B cell (primary cell): ENCODE results near the gene PLG. TPM values are rescaled to one million over a fixed set of nuclear protein-coding genes. Genes with fewer than 3 reads are reported as not detected.

Experiments
- ATAC-seq: fragments of 200-7000 bp; cut with Tn5 transposase; one replicate; pipeline ENCODE4 v1.10.0; 2021; ENCODE audit warnings: low read depth, mild to moderate bottlenecking, moderate number of reproducible peaks, moderate library complexity
- CTCF ChIA-PET: fragments of 350-600 bp; sonication (Branson Sonifier 250); formaldehyde crosslinking; loops from one replicate; lab custom pipeline; 2021; ENCODE audit warnings: antibody characterized with exemption, inconsistent platforms; lab: Charles Lee
- POLR2A ChIA-PET: fragments of 350-600 bp; sonication (Branson Sonifier 250); formaldehyde crosslinking; loops from one replicate; lab custom pipeline; 2021; ENCODE audit warnings: antibody characterized with exemption; lab: Charles Lee
- DNase-seq: peaks from one replicate; pipeline ENCODE4 v3.0.0; 2013
- H2AFZ ChIP-seq: 2 replicates; pipeline ENCODE4 v1.6.1; 2012; ENCODE audit warnings: mild to moderate bottlenecking, low read depth, low read length; ENCODE audit not compliant: insufficient read depth, poor library complexity, severe bottlenecking
- H3K27ac ChIP-seq, 2 donors: 1 replicate in 1 of 2; 2 replicates in 1 of 2; pipeline ENCODE4 v1.5.1; 2012 to 2013; ENCODE audit warnings: low read length in 2 of 2, mild to moderate bottlenecking in 2 of 2, moderate library complexity in 1 of 2
- H3K27me3 ChIP-seq, 4 experiments: fragments of 200-600 bp in 1 of 4; sonication (generic) in 1 of 4; replicated peaks in 1 of 4; 1 replicate in 2 of 4; 2 replicates in 2 of 4; pipeline versions ENCODE4 v1.6.1 to v1.7.0; 2013 to 2016; ENCODE audit warnings: low read length in 3 of 4, mild to moderate bottlenecking in 2 of 4, mixed read lengths in 1 of 4, moderate library complexity in 1 of 4; ENCODE audit not compliant: insufficient read depth in 4 of 4, control insufficient read depth in 3 of 4; ENCODE audit errors: control extremely low read depth in 1 of 4
- H3K36me3 ChIP-seq, 2 experiments: replicated peaks in 1 of 2; 1 replicate in 1 of 2; 2 replicates in 1 of 2; pipeline versions ENCODE4 v1.6.1 to v1.7.1; 2013; ENCODE audit warnings: low read length in 1 of 2; ENCODE audit not compliant: insufficient read depth in 2 of 2, control insufficient read depth in 1 of 2; ENCODE audit errors: control extremely low read depth in 1 of 2, extremely low read depth in 1 of 2
- H3K4me1 ChIP-seq, 2 donors: fragments of 200-600 bp in 1 of 2; sonication (generic) in 1 of 2; 1 replicate in 1 of 2; 2 replicates in 1 of 2; pipeline versions ENCODE4 v1.5.1 to v1.6.1; 2013 to 2017; ENCODE audit warnings: low read length in 2 of 2; ENCODE audit not compliant: control insufficient read depth in 2 of 2, insufficient read depth in 2 of 2
- H3K4me2 ChIP-seq: replicated peaks from 2 replicates; pipeline ENCODE3; 2012; ENCODE audit warnings: mild to moderate bottlenecking, low read depth, low read length; ENCODE audit not compliant: poor library complexity, severe bottlenecking
- H3K4me3 ChIP-seq, 5 experiments: fragments of 200-600 bp in 1 of 5; sonication (generic) in 1 of 5; 1 replicate in 3 of 5; 2 replicates in 2 of 5; pipeline versions ENCODE4 v1.5.1 to v1.7.0; 2011 to 2016; ENCODE audit warnings: low read length in 4 of 5, mild to moderate bottlenecking in 4 of 5, low read depth in 2 of 5, control low read depth in 1 of 5, moderate library complexity in 1 of 5; ENCODE audit not compliant: insufficient read depth in 1 of 5; ENCODE audit errors: control extremely low read depth in 1 of 5, extremely low read depth in 1 of 5
- H3K79me2 ChIP-seq: fragments of 200-600 bp; sonication (generic); one replicate; pipeline ENCODE4 v1.6.0; 2016; ENCODE audit warnings: low read length; ENCODE audit not compliant: control insufficient read depth, insufficient read depth
- H3K9ac ChIP-seq: fragments of 200-600 bp; sonication (generic); 2 replicates; pipeline ENCODE4 v1.6.1; 2017; ENCODE audit warnings: mild to moderate bottlenecking, low read length, moderate library complexity
- H3K9me3 ChIP-seq, 3 donors: one replicate each; pipeline versions ENCODE4 v1.6.1 to v1.7.1; 2013; ENCODE audit warnings: low read length in 2 of 3; ENCODE audit not compliant: control insufficient read depth in 2 of 3, insufficient read depth in 1 of 3; ENCODE audit errors: control extremely low read depth in 1 of 3
- H4K20me1 ChIP-seq: 2 replicates; pipeline ENCODE4 v1.6.0; 2012; ENCODE audit warnings: mild to moderate bottlenecking, low read length; ENCODE audit not compliant: insufficient read depth, control insufficient read depth, poor library complexity, severe bottlenecking
- H3K27ac Mint-ChIP-seq: one replicate; pipeline ENCODE4 v1.8.0; 2021; ENCODE audit warnings: mixed read lengths
- H3K27me3 Mint-ChIP-seq: one replicate; pipeline ENCODE4 v1.8.0; 2021; ENCODE audit warnings: mixed read lengths
- H3K4me1 Mint-ChIP-seq: one replicate; pipeline ENCODE4 v1.8.0; 2021; ENCODE audit warnings: mixed read lengths
- H3K4me3 Mint-ChIP-seq: one replicate; pipeline ENCODE4 v1.8.0; 2021; ENCODE audit warnings: mixed read lengths
- H3K9me3 Mint-ChIP-seq: one replicate; pipeline ENCODE4 v1.8.0; 2022; ENCODE audit warnings: mixed read lengths; ENCODE audit not compliant: insufficient read depth
- EZH2 ChIP-seq: IDR thresholded peaks from 2 replicates; pipeline ENCODE4 v1.6.1; 2012; ENCODE audit warnings: borderline replicate concordance, low read depth, mild to moderate bottlenecking, moderate library complexity, low read length; ENCODE audit not compliant: insufficient read depth, poor library complexity, severe bottlenecking
- WGBS: methylation state at CpG from one replicate; pipeline ENCODE4 v1.1.5; 2013; ENCODE audit warnings: missing lambda C conversion rate; ENCODE audit not compliant: insufficient coverage; 5-methylcytosine and 5-hydroxymethylcytosine counted together
- intact Hi-C: fragments of 100-400 bp; cut with micrococcal nuclease; formaldehyde crosslinking; loops from one replicate; pipeline ENCODE4 v1.10.0; 2022
- polyA plus RNA-seq: library from polyadenylated mRNA; depleted of rRNA; stranded (reverse); fragments of >200 nt; gene quantifications from 2 replicates; pipeline ENCODE4 v1.2.3, GENCODE V29; 2012
- total RNA-seq, 2 donors: library from RNA; stranded (reverse); fragments of 120-200 nt in 1 of 2; gene quantifications; 1 replicate in 1 of 2; 2 replicates in 1 of 2; pipeline versions ENCODE4 v1.2.3 to v1.2.4, GENCODE V29; 2013 to 2022
- TF ChIP-seq, protein P1 (sequence below): fragments of 200-600 bp; IDR thresholded peaks from one replicate; pipeline ENCODE4 v1.8.0; 2022; ENCODE audit warnings: antibody characterized with exemption, mild to moderate bottlenecking

PLG gene
- total and polyA plus RNA-seq, 2 donors (not counting 1 experiment from before 2014, with no cell fraction given), result 0.32 TPM; not detected in 1

DNA sequence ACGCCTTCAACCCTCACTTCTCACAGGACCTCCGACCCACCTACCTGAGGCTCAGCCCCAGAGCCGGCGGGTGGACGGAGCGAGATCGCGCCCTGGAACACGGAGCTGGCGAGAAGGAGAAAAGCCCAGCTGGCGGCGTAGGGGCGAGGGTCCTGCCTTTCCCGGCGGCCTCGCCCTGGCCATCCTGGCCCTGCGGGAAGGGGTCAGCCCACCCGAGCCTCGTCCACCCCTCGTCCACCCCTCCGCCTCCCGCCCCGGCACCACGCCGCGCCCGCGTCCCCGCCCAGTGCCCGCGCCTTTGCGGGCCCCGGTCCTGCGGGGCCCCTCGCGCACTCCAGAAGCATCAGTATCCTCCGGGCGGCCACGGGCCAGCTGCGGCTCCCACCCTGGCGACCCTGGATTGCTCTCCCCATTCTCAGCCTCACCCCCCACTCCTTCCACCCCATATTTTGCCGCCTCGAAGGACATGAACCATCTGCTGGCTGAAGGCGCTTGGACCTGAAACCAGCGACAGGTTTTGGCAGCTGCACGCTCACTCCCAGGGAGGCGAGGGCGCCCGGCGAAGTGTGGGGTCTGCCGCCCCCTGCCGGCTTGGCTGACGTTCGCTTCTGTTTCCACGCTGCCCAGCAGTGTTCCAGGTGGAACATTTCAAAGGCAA is 65.1 kb downstream of the PLG start:
- Histone ChIP-seq H4K20me1 (no peaks in the 10 kb centered on the region), H3K9ac (peak overlapping the region; percentile 45), H3K27ac (no peak overlapping the region), H3K4me2 (peak overlapping the region; percentile 70), H3K79me2 (no peaks in the 10 kb centered on the region), H3K36me3 (no peaks in the 10 kb centered on the region), H3K27me3 (peaks cover 0 to 19% (median 6%) of the 10 kb centered on the region in 4 experiments), H3K9me3 (peaks cover 0 to 5% (median 2%) of the 10 kb centered on the region in 3 donors), H3K4me1 (peaks cover 0 to 6% of the 10 kb centered on the region in 2 donors), H2AFZ (peak overlapping the region; percentile 71), H3K4me3 (peak overlapping the region in 2 of 5 experiments; percentile 22 to 33)
- H3K27ac Mint-ChIP-seq, result no peak overlapping the region
- H3K4me3 Mint-ChIP-seq, result peak overlapping the region; percentile 81
- H3K27me3 Mint-ChIP-seq, result peaks cover 37% of the 10 kb centered on the region
- H3K4me1 Mint-ChIP-seq, result peaks cover 11% of the 10 kb centered on the region
- 3% methylated on average over 54 of the region's 55 CpGs for WGBS
- peak; percentile 65 for ATAC-seq
- TF ChIP-seq, protein P1, sequence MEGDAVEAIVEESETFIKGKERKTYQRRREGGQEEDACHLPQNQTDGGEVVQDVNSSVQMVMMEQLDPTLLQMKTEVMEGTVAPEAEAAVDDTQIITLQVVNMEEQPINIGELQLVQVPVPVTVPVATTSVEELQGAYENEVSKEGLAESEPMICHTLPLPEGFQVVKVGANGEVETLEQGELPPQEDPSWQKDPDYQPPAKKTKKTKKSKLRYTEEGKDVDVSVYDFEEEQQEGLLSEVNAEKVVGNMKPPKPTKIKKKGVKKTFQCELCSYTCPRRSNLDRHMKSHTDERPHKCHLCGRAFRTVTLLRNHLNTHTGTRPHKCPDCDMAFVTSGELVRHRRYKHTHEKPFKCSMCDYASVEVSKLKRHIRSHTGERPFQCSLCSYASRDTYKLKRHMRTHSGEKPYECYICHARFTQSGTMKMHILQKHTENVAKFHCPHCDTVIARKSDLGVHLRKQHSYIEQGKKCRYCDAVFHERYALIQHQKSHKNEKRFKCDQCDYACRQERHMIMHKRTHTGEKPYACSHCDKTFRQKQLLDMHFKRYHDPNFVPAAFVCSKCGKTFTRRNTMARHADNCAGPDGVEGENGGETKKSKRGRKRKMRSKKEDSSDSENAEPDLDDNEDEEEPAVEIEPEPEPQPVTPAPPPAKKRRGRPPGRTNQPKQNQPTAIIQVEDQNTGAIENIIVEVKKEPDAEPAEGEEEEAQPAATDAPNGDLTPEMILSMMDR, result peak; percentile 68
- TF ChIP-seq EZH2, result no peak
- intact Hi-C loops, result loop anchor here (1.0 to 5.0 kb wide), 3 partner anchors 34 to 905 kb away; no protein-coding TSS in a partner anchor
- POLR2A ChIA-PET, result no interaction called here
- H3K9me3 Mint-ChIP-seq, result peaks cover 3% of the 10 kb centered on the region
- DNase-seq, result peak; percentile 61
- CTCF ChIA-PET, result interaction anchor here (0.5 to 1.3 kb wide), 6 partner anchors 8 to 606 kb away, joined by 3 to 5 read pairs (median 4); no protein-coding TSS in a partner anchor

DNA sequence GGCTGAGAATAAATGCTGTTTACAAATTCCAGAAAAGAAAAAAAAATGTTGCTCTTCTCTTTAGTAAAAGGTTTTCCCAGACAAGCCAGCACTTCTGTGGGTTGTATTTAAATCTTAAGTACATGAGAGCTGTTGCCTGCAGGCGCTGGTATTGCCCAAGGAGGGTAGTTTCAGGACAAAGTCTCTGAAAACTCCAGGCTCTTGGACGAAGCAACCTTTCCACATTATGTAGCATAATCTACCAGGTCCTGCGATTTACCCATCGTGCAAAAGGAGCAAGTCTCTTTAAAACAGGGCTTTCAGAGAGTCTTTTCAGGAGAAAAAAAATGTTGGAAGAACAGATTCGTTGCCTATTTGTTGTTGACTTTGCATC is 65.6 kb downstream of the PLG start:
- H3K4me2 ChIP-seq, result peak overlapping the region; percentile 70
- no peaks in the 10 kb centered on the region for H4K20me1 ChIP-seq
- peaks cover 0 to 6% of the 10 kb centered on the region in 2 donors for H3K4me1 ChIP-seq
- H3K27me3 Mint-ChIP-seq, result peaks cover 37% of the 10 kb centered on the region
- H3K4me1 Mint-ChIP-seq, result peaks cover 11% of the 10 kb centered on the region
- peaks cover 0 to 2% (median under 1%) of the 10 kb centered on the region in 3 donors for H3K9me3 ChIP-seq
- TF ChIP-seq, protein P1, result peak; percentile 20
- no peak for TF ChIP-seq EZH2
- H3K27ac Mint-ChIP-seq, result no peak overlapping the region
- peak overlapping the region; percentile 81 for H3K4me3 Mint-ChIP-seq
- H2AFZ ChIP-seq, result peak overlapping the region; percentile 71
- H3K36me3 ChIP-seq, result no peaks in the 10 kb centered on the region
- no peak for ATAC-seq
- POLR2A ChIA-PET, result no interaction called here
- no peak overlapping the region for H3K27ac ChIP-seq
- intact Hi-C loops, result loop anchor here (1.0 to 5.0 kb wide), 3 partner anchors 34 to 905 kb away; no protein-coding TSS in a partner anchor
- H3K4me3 ChIP-seq, result no peak overlapping the region
- H3K9ac ChIP-seq, result no peak overlapping the region
- H3K27me3 ChIP-seq, result peaks cover 0 to 19% (median 6%) of the 10 kb centered on the region in 4 experiments
- DNase-seq, result no peak
- no peaks in the 10 kb centered on the region for H3K79me2 ChIP-seq
- 100% methylated on average over 1 of the region's 5 CpGs for WGBS
- H3K9me3 Mint-ChIP-seq, result peaks cover 2% of the 10 kb centered on the region
- CTCF ChIA-PET, result interaction anchor here (1.1 to 1.3 kb wide), 3 partner anchors 35 to 606 kb away, joined by 4 to 5 read pairs (median 4); no protein-coding TSS in a partner anchor
